AG10803 (cell line): ENCODE results near the gene RFX1.

Experiments used
- DNase-seq: peaks from one replicate; pipeline ENCODE4 v3.0.0; 2010; ENCODE audit warnings: low read depth
- H3K4me3 ChIP-seq: 2 replicates; pipeline ENCODE4 v1.5.1; 2011; ENCODE audit warnings: mild to moderate bottlenecking, low read length, control low read depth
- TF ChIP-seq, protein P1 (sequence below): conservative IDR thresholded peaks from 2 replicates; pipeline ENCODE4 v1.5.1; 2011; ENCODE audit warnings: mild to moderate bottlenecking, low read length, control low read depth, inconsistent platforms

The RFX1 gene

DNA sequence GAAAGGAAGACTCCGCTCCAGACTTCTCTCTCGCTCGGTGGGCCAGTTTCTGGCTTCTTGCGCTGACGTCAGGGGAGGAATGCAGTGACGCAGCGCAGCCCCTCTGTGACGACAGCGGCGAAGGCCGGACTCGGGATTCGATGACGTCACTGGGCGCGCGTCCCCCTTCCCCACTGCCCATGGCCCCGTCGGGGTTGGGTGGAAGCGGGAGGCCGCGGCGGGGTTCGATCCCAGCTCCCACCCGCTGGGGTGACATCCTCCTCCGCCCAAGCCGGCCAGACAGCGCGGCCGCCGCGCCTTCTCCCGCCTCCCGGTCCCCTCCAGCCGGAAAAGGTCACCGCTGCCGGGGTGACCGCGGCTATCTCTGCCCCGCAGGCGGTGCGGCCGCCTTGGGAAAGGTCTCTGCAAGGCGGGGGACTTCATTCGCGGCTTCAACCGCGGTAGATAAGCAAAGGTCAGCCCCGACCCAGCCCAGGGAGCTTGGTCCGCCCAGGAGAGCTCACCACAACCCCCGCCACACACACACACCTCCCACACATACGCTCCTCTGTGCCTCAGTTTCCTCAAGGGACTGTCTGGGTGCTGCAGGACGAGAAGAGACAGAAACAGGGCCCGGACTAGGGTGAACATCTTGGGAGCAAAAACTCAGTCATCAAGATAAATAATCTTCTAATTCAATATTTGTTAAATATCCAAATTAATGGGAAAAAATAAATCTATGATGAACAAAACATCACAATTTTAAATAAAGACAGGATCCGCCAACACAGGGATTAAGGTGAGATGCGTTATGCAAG, 844 bp upstream of the RFX1 start:
- DNase-seq, result no peak
- peak overlapping the region; percentile 81 for H3K4me3 ChIP-seq
- TF ChIP-seq, protein P1, sequence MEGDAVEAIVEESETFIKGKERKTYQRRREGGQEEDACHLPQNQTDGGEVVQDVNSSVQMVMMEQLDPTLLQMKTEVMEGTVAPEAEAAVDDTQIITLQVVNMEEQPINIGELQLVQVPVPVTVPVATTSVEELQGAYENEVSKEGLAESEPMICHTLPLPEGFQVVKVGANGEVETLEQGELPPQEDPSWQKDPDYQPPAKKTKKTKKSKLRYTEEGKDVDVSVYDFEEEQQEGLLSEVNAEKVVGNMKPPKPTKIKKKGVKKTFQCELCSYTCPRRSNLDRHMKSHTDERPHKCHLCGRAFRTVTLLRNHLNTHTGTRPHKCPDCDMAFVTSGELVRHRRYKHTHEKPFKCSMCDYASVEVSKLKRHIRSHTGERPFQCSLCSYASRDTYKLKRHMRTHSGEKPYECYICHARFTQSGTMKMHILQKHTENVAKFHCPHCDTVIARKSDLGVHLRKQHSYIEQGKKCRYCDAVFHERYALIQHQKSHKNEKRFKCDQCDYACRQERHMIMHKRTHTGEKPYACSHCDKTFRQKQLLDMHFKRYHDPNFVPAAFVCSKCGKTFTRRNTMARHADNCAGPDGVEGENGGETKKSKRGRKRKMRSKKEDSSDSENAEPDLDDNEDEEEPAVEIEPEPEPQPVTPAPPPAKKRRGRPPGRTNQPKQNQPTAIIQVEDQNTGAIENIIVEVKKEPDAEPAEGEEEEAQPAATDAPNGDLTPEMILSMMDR, result no peak

DNA sequence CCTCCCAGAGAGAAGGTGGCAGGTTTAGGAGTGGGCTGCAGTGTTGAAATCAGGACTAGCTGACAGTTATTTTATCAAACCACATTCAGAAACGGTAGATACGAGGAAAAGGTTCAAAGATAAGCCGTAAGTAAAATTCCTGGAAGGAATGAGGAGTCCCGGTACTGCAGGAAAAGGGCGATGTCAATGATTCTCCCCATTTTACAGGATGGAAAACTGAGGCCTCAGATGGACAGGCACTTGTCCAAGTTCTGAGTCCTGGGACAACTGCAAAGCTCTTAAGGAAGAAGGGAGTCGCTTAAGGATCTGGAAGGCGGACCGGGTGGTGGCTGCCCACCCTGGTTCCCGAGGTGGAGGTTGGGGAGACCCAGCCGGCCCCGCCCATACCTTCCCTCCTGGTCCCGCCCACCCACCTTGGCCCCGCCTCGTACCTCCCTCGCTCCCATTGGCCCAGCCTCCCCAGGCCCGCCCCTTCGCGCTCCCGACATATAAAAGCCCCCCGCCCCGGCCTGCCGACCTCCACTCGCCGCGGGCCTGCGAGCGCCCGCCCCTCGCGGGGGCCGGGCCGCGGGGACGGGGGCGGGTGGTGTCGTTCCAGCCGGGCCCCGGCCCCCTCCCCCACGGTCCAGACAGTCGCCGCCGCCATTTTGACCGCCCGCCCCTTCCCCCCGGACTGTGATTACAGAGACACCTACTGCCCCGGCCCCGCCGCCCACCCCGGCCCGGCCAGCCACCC, 603 bp downstream of the RFX1 start:
- peak overlapping the region; percentile 66 for H3K4me3 ChIP-seq
- TF ChIP-seq, protein P1, result no peak
- peak; percentile 83 for DNase-seq

DNA sequence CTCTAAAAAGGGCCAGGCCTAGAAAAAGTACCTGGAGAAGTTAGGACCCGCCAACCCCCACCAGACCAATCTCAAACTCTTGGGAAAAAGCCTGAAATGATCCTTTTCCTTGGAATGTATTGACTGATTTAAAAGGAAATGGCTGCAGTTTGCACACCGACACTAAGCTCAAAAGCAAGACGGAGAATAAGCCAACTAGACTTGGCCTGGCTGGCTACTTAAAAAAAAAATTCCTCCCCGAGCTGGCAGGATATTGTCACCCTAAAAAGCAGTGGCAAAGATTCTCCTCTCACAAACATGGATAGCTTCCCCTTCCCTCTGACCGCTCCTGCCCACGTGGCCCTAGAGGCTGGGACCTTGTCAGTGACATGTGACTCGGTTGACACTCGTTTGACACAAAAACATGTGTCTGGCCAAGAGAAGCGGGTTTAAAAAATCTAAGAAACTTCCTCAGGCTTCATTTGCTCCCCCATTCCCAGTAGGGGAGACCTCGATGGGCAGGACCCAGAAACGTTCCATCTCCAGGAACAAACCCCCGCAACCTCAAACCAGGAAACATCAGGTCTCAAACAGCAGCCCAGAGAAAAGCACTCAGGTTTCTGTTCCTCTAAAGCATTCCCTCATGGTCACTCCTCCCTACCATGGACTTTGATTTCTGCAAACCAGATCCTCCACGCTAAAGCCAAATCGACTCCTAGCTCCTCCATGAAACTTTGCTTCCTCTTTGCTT, 1.3 kb downstream of the RFX1 start:
- peak overlapping the region; percentile 28 for H3K4me3 ChIP-seq
- DNase-seq, result peak; percentile 42
- TF ChIP-seq, protein P1, result no peak

DNA sequence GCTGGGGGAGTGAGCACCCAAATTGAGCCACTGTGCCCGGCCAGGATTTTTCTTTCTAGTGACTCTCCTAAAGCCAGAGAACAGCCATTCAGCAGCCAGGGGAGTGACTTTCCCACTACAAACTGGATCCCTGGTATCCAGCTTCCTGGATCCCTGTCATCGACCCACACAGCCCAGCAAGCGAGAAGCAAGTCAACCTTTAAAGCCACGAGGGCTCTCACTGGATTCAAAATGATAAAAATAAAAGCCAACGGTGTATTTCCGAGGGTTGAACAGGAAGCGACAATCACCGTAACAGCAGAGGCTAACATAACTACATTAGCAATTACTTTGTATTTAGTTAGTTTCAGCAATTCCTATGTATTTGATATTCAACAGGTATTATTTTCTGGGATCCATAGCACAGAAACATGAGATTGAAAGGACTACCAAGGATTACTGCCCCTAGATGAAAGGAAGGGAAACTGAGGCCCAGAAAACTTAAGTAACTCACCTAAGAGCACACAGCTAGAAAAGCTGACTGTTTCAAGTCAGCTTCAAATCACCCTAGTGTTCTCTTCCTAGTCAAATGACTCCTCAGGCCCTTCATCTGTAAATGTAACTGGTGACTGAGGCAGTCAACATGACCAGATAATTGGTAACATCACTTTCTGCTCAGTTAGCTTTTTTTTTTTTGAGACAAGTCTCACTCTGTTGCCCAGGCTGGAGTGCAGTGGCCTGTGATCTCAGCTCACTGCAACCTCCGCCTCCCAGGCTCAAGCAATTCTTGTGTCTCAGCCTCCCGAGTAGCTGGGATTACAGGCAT, 2.7 kb downstream of the RFX1 start:
- peak; percentile 13 for DNase-seq
- no peak overlapping the region for H3K4me3 ChIP-seq
- TF ChIP-seq, protein P1, result no peak

DNA sequence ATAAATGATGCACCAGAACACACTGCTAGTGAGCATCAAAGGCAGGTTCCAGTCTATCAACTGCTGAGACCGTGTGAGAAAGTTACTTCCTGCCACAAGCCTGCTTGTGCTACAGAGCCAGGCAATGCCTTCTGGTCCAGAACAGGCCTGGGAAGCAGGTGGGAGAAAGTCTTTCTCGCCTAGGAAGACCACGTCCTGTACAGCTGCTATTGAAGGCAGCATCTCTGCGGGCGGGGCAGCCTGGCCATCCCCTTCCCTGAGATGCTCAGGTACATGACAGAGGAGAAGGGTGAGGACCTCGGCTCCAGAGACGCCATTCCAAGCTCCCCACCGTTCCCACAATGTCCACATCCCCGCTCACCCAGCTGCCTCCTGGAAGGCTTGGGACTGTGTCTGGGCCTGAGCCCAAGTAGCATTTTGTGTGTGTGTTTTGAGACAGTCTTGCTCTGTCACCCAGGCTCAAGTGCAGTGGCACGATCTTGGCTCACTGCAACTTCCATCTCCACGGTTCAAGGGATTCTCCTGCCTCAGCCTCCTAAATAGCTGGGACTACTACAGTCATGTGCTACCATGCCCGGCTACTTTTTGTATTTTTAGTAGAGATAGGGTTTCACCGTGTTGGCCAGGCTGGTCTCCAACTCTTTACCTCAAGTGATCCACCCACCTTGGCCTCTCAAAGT, 3.4 kb downstream of the RFX1 start:
- no peak for DNase-seq

More for the DNA sequence above, 3.4 kb downstream of the RFX1 start:
- no peak overlapping the region for H3K4me3 ChIP-seq
- TF ChIP-seq, protein P1, result no peak
